Uterus (tissue), 4 donors: ENCODE results near the gene STXBP5. TPM values are rescaled to one million over a fixed set of nuclear protein-coding genes. Genes with fewer than 3 reads are reported as not detected.

Source experiments
- DNase-seq, 2 donors: peaks; one replicate each; pipeline ENCODE4 v3.0.0-alpha.2; 2019 to 2020
- H3K27ac ChIP-seq, 2 donors: fragments of 200-600 bp; sonication (generic); 1 replicate in 1 of 2; 2 replicates in 1 of 2; pipeline ENCODE4 v1.5.1; 2016 to 2018
- H3K27me3 ChIP-seq, 2 donors: fragments of 200-600 bp; sonication (generic); one replicate each; pipeline ENCODE4 v1.5.1; 2018 to 2019; ENCODE audit warnings: control low read depth in 1 of 2
- H3K36me3 ChIP-seq, 2 donors: fragments of 200-600 bp; sonication (generic); one replicate each; pipeline ENCODE4 v1.5.1; 2019; ENCODE audit warnings: control low read depth in 1 of 2
- H3K4me1 ChIP-seq, 2 donors: fragments of 200-600 bp; sonication (generic); one replicate each; pipeline ENCODE4 v1.5.1; 2018 to 2019; ENCODE audit warnings: control low read depth in 1 of 2
- H3K4me3 ChIP-seq, 2 donors: fragments of 200-600 bp; sonication (generic); 1 replicate in 1 of 2; 2 replicates in 1 of 2; pipeline ENCODE4 v1.5.1; 2018 to 2019; ENCODE audit warnings: mild to moderate bottlenecking in 1 of 2
- H3K9me3 ChIP-seq, 2 donors: fragments of 200-600 bp; sonication (generic); one replicate each; pipeline ENCODE4 v1.5.1; 2019; ENCODE audit warnings: control low read depth in 1 of 2
- CTCF ChIP-seq, 4 experiments: fragments of 200-600 bp in 2 of 4; fragments of 450-650 bp in 2 of 4; sonication (generic) in 2 of 4; IDR thresholded peaks; one replicate each; pipeline ENCODE4 v1.5.1; 2016 to 2019; ENCODE audit warnings: antibody characterized with exemption in 4 of 4, mild to moderate bottlenecking in 2 of 4, moderate library complexity in 1 of 4
- POLR2A ChIP-seq, 2 donors: fragments of 450-650 bp; IDR thresholded peaks; one replicate each; pipeline ENCODE4 v1.6.1; 2016; ENCODE audit warnings: antibody characterized with exemption in 2 of 2, mild to moderate bottlenecking in 1 of 2, moderate library complexity in 1 of 2
- intact Hi-C: fragments of 100-400 bp; cut with DNase I; formaldehyde crosslinking; loops from one replicate; pipeline ENCODE4 v1.15.1; 2023; ENCODE audit warnings: low total_unique reads
- total RNA-seq, 4 donors: library from RNA; depleted of rRNA in 3 of 4; stranded (reverse); fragments of >200 nt in 3 of 4; gene quantifications; one replicate each; pipeline versions ENCODE4 v1.1.0 to v1.2.4, GENCODE V29; 2014 to 2023
- donor health status: DM: yes; HTN: yes; CAD: no.

STXBP5 gene
- total RNA-seq, 4 donors from 2014 or later: 28.9 to 80.2 (median 36.9) TPM

- H3K4me1 ChIP-seq: no peaks in the 10 kb centered on the region
- H3K4me3 ChIP-seq: no peak overlapping the region
- DNase-seq: no peak
- H3K9me3 ChIP-seq: no peaks in the 10 kb centered on the region
- intact Hi-C loops: no loop called here
- H3K27me3 ChIP-seq: no peaks in the 10 kb centered on the region
- TF ChIP-seq CTCF (IDR thresholded peaks at IDR 0.05): no peak
- TF ChIP-seq POLR2A (IDR thresholded peaks at IDR 0.05): no peak
- no peaks in the 10 kb centered on the region for H3K36me3 ChIP-seq
- no peak overlapping the region for H3K27ac ChIP-seq
These were observed 188.9 kb downstream of the STXBP5 start for GRCh38 chr6:147392917-147393625.

GRCh38 chr6:147395158-147395557, 190.9 kb downstream of the STXBP5 start:
- Histone ChIP-seq H3K4me1 (no peaks in the 10 kb centered on the region), H3K27me3 (no peaks in the 10 kb centered on the region), H3K4me3 (no peak overlapping the region), H3K9me3 (no peaks in the 10 kb centered on the region), H3K27ac (no peak overlapping the region), H3K36me3 (no peaks in the 10 kb centered on the region)
- intact Hi-C loops: no loop called here
- no peak for TF ChIP-seq CTCF (IDR thresholded peaks at IDR 0.05)
- no peak for TF ChIP-seq POLR2A (IDR thresholded peaks at IDR 0.05)
- DNase-seq: no peak

- no peak for TF ChIP-seq POLR2A (IDR thresholded peaks at IDR 0.05)
- TF ChIP-seq CTCF (IDR thresholded peaks at IDR 0.05): no peak
- no peak for DNase-seq
- Histone ChIP-seq H3K4me3 (no peak overlapping the region), H3K27ac (no peak overlapping the region), H3K4me1 (no peaks in the 10 kb centered on the region), H3K27me3 (no peaks in the 10 kb centered on the region), H3K36me3 (no peaks in the 10 kb centered on the region), H3K9me3 (no peaks in the 10 kb centered on the region)
- intact Hi-C loops: no loop called here
These were observed 193.1 kb downstream of the STXBP5 start for GRCh38 chr6:147397306-147397705.

GRCh38 chr6:147400968-147401367, 196.8 kb downstream of the STXBP5 start:
- H3K36me3 ChIP-seq: no peaks in the 10 kb centered on the region
- H3K27me3 ChIP-seq: no peaks in the 10 kb centered on the region
- TF ChIP-seq POLR2A (IDR thresholded peaks at IDR 0.05) (no peak), CTCF (IDR thresholded peaks at IDR 0.05) (no peak)
- no peak overlapping the region for H3K4me3 ChIP-seq
- intact Hi-C loops: no loop called here
- DNase-seq: no peak
- H3K4me1 ChIP-seq: no peaks in the 10 kb centered on the region
- H3K9me3 ChIP-seq: no peaks in the 10 kb centered on the region
- no peak overlapping the region for H3K27ac ChIP-seq

- H3K27me3 ChIP-seq: no peaks in the 10 kb centered on the region
- no peak overlapping the region for H3K4me3 ChIP-seq
- H3K9me3 ChIP-seq: no peaks in the 10 kb centered on the region
- no peak overlapping the region for H3K27ac ChIP-seq
- no peaks in the 10 kb centered on the region for H3K4me1 ChIP-seq
- DNase-seq: no peak
- no peaks in the 10 kb centered on the region for H3K36me3 ChIP-seq
- intact Hi-C loops: no loop called here
- TF ChIP-seq CTCF (IDR thresholded peaks at IDR 0.05) (no peak), POLR2A (IDR thresholded peaks at IDR 0.05) (no peak)
These were observed 197.6 kb downstream of the STXBP5 start for GRCh38 chr6:147401779-147402178.
